G401.6 (cell line): ENCODE results near the gene CCL23.
"Not testable (repeated sequence)": the region's sequence is repeated elsewhere in the genome, so short reads cannot be mapped to it uniquely, and the experiment has no call there.

ENCODE experiments used
- FAIRE-seq: peaks from 2 replicates; lab custom pipeline; 2012; peaks lifted over from hg19 to GRCh38; lab: Jason Lieb, UNC

The CCL23 gene

DNA sequence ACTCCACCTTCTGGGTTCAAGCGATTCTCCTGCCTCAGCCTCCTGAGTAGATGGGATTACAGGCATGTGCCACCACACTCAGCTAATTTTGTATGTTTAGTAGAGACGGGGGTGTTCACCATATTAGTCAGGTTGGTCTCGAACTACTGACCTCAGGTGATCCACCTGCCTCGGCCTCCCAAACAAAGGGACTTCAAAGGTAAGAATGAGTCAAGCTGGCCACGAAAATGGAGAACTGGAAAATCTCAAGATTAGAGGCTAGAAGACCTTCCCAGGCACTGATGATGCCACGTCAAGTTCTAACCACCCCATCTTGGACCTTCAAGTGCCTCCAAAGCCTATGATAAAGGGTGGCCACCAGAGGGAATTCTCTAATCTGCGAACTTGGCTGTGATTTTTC is 15.1 kb downstream of the CCL23 start:
- FAIRE-seq: no peak

DNA sequence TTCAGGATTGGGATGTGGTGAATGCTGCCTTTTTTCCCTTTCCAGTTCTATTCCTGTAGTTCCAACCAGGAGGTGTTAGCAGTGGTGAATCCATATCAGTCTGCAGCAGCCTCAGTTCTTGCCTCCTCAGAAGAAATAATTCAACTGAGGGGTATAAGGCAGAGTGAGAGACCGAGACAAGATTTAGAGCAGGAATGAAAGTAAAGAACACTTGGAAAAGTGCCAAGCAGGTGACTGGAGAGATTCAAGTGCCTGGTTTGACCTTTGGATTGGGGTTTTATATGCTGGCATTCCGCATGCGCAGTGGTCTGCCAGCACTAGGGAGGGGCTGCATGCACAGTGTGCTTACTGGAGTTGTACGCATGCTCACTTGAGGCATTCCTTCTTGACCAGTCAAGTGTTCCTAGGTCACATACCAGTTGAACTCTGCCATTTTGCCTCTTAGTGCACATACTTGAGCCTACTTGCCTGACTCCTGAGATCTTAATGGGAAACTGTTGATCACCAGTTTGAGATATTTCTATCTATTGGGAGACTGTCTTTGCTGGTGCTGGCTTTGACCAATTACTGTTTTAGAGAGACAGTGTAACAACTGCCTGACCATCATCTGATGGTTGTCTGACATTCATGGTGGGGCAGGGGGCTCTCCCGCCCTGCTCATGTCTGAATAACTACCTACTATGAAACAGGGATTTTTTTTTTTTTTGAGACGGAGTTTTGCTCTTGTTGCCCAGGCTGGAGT is 15.7 kb downstream of the CCL23 start:
- no peak for FAIRE-seq

DNA sequence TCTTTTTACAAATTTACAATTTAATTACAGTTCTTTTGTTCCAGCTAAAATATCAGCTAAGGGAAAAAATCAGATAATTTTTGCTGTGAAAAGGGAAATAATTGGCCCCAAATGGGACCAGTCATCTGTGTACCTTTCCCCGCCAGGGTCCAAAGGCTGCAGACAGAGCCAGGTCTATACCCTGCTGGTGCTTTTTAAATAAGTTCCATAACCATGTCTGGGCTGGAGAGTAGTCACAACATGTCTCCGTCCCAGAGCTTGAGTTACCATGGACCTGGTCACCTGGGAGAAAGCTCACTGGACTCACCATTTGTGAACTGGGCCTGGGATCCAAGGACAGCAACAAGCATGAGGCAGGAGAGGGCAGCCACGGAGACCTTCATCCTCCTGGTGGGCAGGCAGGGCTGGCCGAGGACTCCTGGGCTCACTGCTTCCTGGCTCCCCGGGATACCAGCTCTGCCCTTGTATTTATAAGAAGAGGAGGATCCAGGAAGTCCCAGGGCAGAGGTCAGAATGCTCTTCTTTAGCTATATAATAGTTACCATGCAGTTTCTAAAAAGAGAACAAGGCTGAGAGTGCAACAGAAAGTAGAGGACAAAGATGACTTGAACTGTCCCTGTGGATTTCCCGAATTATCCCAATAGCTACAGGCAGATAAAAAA is 16.5 kb downstream of the CCL23 start, which contains the start of gene CCL15:
TSS of gene CCL15 (minus strand) at position 444 of the 662 bp plus-strand sequence. CDS start at position 383, 61 bp downstream.
- FAIRE-seq: no peak

DNA sequence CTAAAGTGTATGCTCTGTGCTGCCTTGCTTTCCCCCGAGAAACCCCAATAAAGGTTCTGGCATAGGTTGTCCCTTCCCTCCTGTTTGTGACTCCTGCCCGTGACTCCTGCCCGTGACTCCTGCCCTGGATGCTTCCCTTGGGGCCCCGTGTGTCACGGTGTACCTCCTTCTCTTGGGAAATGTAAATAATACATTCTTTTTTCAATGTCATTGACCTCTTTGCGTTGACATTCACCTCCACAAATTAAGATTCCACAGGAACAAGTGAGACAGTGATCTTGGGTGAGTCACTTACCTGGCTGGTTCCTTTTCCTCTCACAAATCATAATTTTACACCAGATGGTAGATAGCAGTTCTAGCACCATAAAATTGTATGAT is 17.1 kb downstream of the CCL23 start:
- no peak for FAIRE-seq

DNA sequence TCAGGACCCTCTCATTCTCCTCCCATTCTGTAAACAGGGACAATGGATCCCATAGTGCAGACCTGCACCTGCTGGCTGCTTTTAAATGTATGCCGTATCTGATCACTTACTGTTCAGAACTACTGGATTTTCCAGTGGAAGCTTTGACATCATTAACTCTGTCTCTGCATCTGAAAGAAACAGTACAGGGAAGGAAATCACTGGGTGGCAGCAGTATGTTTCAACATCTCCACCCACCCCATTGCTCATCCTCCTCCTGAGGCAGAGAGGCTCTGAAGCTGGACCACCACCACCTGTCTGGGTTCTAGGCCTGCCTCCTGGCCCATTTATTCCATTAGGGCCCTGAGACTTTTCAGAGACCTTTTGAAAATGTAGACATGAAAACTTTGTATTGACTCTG is 19.0 kb downstream of the CCL23 start:
- FAIRE-seq: no peak

DNA sequence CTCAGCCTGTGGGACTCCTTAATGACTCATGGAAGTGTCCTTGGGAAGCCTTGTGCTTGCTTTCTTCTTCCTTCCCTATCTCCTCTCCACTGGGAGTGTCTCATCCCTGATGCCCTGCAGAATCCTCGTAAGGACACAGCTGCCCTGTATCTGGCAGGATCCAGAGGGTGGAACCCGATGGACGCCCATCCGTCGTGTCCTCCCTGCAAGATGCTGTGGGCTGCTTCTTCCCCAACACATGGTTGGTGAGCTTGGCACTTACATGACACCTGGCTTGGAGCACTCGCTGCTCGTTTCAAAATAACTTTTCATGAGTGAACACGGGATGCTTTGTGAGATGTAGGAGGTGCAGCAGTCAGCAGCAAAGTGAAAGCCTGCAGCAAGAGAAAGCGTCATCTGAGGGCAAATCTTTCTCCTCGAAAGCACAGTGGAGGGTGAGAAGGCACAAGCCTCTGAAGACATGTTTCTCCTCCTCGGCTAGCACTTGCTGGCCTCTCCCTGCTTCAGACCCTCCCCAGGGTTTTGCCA is 19.7 kb downstream of the CCL23 start:
- FAIRE-seq: no peak

DNA sequence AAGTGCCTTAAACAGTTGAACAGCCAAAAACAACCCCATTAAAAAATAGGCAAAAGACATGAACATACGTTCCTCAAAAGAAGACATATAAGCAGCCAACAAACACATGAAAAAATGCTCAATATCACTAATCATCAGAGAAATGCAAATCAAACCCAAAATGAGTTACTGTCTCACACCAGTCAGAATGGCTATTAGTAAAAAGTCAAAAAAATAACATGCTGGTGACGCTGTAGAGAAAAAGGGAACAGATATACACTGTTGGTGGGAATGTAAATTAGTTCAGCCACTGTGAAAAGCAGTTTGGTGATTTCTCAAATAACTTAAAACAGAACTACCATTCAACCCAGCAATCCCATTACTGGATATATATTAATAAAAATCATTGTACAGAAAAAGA is 22.4 kb downstream of the CCL23 start:
- FAIRE-seq: not testable (repeated sequence)

DNA sequence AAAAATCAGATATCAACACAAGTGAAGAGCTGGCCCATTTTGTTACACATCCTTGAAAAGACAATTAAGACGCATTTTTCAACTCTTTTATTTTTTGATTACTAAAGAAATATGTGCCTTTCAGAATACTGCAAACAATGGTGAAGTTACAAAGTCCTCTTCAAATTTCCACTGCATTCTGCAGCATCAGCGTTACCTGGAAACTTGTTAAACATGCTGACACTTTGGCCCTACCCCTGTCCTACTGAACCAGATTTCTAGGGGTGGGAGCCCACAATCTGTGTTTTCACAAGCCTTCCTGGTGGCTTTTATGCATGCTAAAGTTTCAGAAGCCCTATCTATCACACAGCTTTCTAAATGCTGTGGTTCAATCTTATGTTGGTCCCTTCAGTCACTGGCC is 26.7 kb downstream of the CCL23 start:
- no peak for FAIRE-seq

DNA sequence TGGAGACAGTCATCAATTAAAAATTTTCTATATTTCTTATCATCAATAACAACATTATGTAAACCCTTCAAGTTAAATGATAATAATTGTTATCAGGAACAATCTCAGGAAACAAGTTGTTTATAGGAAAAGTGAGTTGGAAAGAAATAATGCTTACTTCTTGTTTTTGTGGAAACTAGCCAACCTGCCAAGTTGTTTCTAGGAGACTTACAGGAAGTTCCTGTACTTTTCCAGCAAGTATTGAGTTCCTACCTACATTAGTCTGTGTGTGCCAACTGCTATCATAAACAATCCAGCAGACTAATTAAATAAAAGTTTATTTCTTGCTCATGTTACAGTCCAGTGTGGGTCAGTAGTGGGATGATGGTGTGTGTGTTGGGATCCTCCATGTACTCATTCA is 29.6 kb downstream of the CCL23 start:
- no peak for FAIRE-seq

DNA sequence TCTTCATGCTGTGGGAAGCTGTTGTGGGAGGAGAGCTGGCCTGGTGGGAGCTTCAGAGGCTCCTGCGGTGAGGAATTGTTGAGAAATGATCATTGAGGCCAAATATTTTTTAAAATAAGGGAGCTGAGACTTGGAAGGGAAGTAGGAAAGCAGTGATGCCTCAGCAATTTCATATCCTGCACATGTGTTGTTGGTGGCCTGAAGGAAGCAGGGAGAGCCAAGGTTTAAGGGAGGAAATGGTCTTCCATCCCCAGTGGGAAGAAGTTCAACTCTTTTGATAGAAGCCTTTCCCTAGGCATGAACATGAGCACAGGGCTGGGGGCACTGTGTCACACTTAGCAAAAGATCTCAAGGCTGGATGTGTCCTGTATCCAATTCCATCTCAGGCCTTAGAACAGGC is 31.1 kb downstream of the CCL23 start, which contains the start of gene CCL14:
TSS of gene CCL14 (minus strand) at position 87 of the 400 bp plus-strand sequence. CDS start at position 7, 80 bp downstream.
- FAIRE-seq: no peak

DNA sequence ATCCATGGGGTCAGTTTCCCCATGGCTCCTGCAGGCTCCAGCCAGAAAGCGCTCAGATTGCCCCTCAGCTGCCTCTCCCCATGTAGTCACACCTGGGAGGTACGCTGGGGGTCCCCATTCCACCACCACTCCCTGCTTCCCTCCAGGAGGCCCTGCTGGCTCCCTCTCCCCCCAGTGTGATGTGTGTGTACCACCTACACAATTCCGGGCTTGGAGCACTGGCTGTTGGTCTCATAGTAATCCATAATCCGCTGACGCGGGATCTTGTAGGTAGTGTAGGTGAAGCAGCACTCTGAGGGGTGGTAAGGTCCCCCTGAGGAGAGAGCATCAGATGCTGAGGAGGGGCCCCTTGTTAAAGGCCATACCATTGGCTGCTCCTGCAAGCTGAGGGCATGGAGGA is 33.6 kb downstream of the CCL23 start:
- no peak for FAIRE-seq

DNA sequence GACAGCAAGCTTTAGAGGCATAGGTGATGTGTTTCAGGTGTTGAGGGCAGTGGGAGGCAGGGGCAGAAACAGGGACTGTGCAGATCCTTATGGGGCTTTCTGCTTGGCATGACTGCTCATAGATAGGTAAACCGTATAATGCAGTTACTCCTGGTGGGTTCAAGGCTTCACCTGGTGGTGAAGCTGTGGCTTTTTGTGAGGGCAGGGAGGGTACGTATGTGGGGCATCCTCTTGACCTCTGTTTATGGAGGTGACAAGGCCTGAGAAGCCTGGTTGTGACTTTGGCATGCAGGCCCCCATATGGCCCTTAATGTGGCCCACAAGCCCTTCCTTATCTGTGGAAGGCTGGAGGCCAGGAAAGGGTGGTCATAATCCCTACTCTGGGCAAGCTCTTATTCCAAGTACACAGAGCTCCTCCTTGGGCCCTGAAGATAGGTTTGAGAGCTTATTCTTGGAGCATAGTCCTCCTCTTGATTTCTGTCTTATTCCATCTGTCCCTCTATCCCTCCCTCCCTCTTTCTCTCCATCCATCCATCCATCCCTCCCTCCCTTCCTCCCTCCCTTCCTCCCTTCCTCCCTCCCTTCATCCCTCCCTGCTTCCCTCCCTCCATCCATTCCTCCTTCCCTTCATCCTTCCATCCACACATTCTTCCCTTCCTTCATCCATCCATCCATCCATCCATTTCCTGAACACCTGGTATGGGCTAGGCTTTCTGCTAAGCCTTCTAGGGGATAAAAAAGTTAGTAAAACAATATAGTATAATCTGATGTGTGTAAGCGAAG is 35.2 kb downstream of the CCL23 start:
- no peak for FAIRE-seq

DNA sequence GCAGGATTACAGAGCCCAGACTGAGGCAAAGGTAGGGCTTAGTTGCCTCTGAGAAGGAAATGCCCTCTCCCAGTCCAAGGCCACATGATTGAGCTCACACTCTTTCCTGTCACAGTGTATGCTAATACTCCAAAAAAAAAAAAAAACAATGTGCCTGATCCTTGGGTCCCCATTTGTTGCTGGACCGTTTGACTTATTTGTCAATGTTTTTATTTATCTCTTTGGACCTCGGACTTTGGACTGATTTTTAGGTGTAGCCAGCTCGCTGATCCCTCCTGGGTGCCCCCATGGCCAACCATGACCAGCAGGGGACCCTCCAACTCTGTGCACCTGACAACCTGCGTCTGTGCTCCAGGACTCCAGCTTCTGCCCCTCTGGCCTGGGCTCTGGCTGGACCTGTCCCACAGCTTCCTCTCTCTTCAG is 35.9 kb downstream of the CCL23 start:
- no peak for FAIRE-seq

DNA sequence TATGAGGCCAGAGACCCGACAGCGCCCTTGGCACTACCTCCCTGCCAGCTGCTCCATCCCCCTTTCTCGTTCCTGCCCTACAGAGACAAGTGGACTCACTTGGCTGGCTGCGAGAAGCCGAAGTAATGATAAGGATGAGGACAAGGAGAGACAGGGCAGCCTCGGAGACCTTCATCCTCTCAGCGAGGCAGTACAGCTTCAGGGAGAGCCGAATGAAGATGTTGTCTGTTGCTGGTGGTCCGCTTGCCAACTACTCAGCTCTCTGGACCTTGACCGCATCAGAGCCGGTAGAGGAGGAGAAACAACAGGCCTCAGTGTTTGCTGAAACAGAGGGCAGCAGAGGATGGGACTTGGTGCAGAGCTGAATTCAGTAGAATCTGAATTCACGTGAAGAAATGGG is 36.5 kb downstream of the CCL23 start, which contains the start of gene CCL16:
TSS of gene CCL16 (minus strand) at position 252 of the 400 bp plus-strand sequence. CDS start at position 175, 77 bp downstream.
- FAIRE-seq: no peak

DNA sequence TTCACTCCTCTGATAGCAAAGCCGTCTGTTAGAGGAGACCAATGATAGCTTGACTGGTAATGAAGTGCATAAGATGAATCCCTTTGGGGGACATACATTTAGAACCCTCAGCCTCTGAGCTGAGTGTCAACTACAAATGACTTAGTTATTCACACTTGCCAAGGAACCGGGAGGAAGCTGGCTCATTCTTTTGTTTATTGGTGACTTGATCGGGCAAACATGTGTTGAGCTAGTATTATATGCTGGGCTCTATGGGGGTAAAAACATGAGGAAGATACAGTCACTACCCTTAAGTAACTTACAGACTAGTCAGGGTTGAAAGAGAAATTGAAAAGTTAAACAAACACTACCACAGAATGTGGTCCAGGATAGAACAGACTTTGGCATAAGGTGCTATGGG is 39.4 kb downstream of the CCL23 start:
- no peak for FAIRE-seq

DNA sequence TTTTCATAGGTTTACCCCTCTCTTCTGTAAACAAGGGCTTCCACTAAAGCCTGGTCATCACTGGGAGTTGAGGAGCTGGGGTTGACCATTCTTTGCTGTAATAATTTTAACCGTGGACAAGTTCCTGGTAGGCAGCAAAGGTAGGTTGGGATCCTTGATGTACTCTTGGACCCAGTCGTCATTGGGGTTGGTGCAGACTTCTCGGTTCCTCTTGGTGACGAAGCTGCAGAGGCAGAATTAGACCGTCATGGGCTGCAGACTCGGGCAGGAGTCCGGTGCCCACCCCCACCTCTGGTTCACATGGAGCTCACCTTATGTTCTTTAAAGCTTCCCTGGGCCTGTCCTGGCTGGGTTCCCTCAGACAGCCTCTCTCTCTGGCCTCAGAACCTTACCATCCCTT is 40.3 kb downstream of the CCL23 start:
- no peak for FAIRE-seq

DNA sequence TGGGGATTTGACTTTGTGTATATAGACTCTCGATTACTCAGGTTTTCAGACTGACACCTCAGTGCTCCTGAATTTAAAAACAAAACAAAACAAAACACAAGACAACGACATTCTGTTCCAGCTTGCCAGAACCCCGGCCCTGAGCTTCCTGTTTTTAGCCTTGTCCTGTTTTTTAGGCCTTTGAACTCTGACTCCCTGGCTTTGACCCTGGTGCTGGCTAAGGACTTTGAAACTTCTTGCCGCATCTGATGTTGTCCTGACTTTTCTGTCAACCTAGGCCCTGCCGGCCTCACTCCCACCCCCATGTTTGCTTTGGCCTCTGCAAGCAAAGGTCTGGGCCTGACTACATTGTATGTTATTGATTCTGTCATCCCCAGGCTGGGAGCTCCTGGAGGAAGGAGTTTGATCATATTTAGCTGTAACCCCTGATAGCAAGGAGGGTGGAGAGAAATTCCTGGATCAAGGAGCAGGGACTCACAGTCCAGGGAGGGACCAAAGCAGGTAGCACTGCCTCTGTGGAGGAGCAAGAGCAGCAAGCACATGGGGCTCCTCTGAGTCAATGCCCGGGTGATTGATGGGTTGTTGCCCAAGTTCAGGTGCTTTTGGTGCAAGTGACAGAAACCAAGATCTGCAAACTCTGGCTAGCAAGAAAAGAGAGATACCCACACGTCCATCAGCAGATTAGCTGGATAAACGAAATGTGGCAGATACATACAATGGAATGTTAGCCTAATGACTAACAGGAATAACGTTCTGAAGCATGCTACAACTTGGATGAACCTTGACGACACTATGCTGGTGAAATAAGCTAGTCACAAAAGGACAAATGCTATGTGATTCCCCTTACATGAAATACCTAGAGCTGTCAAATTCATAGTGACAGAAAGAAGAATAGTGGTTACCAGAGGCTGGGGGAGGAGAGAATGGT is 44.2 kb downstream of the CCL23 start:
- no peak for FAIRE-seq

DNA sequence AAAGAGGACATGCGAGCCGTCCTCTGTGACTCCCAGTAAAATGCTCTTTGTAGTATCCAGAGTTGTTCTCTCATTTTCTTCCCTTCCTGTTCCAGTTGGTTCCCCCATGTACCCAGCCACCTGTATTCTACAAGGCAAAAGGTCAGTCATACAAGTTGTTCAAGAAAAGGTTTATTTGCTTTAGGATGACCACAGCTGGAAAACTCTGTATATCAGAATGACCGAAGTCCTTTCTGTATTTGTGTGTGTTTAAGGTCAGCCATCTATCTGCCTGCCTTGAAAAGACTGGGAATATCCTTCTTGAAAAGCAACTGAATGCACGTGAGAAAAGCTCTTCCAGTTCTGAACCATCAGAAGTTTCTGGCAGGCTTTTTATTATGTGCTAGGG is 44.8 kb downstream of the CCL23 start:
- no peak for FAIRE-seq

DNA sequence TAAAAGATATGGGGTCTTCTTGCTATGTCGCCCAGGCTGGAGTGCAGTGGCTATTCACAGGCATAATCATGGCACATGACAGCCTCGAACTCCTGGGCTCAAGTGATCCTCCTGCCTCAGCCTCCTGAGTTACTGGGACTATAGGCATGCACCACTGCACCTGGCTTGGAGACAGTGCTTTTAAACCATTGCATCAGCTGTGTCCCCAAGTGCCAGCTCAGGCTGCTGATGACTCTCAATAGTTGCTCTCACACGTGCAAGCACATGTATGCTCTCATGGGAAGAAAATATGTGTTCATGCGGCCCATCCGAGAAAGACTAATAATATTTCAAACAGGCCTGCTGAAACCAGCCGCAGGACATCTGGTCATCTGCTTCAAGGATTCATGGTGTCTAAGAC is 45.2 kb downstream of the CCL23 start:
- FAIRE-seq: no peak

DNA sequence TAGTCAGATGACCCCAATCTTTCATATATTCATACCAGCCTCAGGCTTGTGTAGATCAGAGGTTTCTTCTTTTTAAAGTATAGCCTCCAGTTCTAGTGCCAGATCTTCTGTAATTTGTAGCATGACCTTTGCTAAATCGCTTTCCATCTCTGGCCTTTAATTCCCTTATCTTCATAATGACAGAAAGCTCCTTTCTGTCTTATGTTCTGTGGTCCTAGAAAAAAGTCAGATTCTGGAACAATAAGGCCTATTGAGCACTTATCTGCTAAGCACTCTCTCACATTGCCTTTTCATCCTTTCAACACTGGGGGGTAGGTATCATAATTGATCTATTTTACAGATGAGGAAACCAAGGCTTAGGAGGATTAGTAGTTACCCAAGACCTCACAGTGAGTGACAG is 45.7 kb downstream of the CCL23 start:
- FAIRE-seq: no peak

DNA sequence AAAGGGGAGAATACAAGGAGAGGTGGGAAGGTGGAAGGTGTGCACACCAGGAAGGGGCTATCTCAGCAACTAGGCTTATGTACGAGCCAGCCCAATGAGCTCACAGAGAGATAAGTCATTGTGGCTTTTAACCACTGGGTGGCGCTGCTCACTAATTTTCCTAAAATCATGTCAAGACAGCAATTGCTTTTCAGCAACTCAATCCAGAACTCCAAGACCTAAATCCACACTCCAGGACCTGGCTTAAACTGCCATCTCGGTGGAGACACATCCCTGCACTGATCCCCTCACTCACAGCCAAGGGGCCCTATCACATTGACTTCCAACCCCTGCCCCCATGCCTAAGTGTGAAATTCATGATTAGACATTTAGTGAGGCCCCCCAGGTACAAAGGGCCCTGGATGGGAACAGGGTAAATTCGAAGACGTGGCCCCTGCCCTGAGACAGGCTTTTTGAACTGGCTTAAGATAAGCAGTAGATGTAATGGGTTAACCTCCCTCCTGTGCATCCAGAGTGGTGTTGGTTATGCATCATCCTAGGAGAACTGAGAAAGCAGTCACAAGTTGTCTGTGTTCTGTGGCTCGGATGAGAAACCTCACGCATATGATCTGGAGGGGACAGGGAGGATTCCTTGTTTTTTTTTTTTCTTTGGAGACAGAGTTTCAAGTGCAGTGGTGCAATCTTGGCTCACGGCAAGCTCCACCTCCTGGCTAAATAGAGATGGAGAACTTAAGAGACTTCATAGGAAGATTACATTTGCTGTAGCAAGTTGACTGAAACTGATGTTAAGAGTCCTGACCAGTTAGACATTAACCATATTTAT is 48.0 kb downstream of the CCL23 start:
- FAIRE-seq: no peak
